GM12892 (cell line): Measurements from ENCODE around the gene ACTL7A.
"Not testable (repeated sequence)": the region's sequence is repeated elsewhere in the genome, so short reads cannot be mapped to it uniquely, and the experiment has no call there.

ENCODE experiments used
- DNase-seq: peaks from one replicate; pipeline ENCODE4 v3.0.0; 2011; ENCODE audit not compliant: insufficient read length
- FAIRE-seq: peaks from 2 replicates; lab custom pipeline; 2011; peaks lifted over from hg19 to GRCh38; lab: Jason Lieb, UNC
- POLR2A ChIP-seq: IDR thresholded peaks from 2 replicates; pipeline ENCODE4 v1.6.1; 2011; ENCODE audit warnings: low read depth, low read length, control low read depth
- POLR2AphosphoS5 ChIP-seq: IDR thresholded peaks from 2 replicates; pipeline ENCODE4 v1.6.1; 2011; ENCODE audit warnings: low read depth, low read length, control low read depth
- TAF1 ChIP-seq: IDR thresholded peaks from 2 replicates; pipeline ENCODE4 v1.6.1; 2011; ENCODE audit warnings: low read depth, mild to moderate bottlenecking, control low read depth, low read length, borderline replicate concordance

ACTL7A gene

DNA sequence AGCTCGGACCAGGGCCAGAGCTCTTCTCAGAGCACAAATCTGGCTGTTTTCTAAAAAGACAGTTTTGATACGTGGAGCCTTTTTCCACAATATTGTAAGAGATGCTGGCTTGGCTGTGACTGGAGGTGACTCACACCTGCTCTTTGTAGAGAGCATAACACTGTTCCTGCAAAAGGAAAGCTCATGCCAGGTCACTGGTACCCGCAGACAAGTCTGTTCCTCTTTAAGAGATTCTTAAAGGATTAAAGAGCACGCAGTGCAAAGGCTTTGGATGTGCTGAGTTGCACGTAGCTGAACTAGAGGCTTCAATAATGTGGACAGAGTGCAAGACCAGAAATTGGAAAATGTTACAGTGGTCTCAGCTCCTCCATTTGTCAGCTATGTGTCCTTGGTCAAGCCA lies 25.3 kb upstream of the ACTL7A start:
- FAIRE-seq (no peak), DNase-seq (no peak)
- TF ChIP-seq TAF1, result no peak
- no peak for TF ChIP-seq POLR2AphosphoS5
- TF ChIP-seq POLR2A, result no peak

DNA sequence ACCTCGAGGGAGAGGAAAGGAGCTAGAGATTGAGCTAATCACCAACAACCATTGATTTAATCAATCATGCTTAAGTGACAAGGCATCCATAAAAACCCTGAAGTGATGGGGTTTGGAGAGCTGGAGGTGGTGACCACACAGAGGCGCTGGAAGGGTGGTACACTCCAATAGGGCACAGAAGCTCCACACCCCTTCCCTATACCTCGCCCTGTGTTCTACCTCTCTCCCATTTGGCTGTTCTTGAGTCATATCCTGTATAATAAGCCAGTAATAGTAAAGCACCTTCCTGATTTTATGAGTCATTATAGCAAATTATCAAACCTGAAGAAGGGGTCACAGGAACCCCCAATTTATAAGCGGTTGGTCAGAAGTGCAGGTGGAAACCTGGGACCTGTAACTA lies 24.5 kb upstream of the ACTL7A start:
- no peak for FAIRE-seq
- TF ChIP-seq POLR2AphosphoS5, result no peak
- TF ChIP-seq POLR2A, result no peak
- no peak for TF ChIP-seq TAF1
- DNase-seq, result no peak

DNA sequence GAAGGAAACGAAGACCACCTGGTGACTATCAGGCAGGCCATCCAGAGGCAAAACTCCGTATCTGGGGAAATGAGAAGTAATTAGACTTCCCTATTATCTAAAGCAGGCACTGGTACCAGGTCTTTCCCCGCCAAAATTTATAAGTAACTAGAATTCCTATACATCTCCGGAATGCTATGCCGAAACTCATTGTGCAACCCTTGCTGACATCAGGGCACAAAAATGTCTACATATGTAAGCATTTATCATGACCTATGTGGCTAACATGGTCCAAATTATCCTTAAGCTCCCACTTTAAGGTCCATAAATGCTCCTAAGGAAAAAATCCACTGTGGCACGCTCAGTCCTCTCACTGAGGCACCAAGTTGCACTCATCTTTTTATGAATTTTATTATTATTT lies 24.0 kb upstream of the ACTL7A start:
- DNase-seq (no peak), FAIRE-seq (no peak)
- TF ChIP-seq TAF1 (no peak), POLR2A (no peak), POLR2AphosphoS5 (no peak)

DNA sequence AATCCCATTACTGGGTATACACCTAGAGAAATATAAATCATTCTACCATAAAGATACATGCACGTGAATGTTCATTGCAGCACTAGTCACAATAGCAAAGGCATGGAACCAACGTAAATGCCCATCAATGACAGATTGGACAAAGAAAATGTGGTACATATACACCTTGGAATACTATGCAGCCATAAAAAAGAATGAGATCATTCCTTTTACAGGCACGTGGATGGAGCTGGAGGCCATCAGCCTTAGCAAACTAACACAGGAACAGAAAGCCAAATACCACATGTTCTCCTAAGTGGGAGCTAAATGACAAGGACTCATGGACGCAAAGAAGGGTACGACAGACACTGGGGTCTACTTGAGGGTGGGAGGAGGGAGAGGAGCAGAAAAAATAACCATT lies 22.5 kb upstream of the ACTL7A start:
- not testable (repeated sequence) for FAIRE-seq

DNA sequence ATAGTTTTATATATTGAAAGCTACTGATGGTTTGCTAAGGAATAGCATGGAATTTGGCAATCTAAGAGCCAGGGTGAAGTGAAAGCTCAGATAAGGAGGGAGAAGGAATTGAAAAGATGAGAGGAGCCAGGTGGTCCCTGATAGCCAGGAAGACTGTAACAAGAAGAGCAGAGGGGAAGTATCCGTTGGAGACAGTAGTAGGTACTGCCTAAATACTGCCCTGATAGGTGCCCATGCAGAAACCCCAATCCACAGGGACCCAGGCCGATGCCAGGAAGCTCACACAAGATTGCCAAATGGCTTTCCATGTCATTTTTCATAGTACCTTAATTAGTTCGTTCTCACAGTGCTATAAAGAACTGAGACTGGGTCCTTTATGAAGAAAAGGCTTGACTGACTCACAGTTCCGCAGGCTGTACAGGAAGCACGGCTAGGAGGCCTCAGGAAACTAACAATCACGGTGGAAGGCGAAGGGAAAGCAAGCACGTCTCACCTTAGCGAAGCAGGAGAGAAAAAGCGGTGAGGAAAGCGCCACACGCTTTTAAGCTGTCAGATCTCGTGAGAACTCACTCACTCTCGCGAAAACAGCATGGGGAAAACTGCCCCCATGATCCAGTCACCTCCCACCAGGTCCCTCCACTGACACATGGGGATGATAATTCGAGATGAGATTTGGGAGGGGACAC lies 19.3 kb upstream of the ACTL7A start:
- no peak for DNase-seq
- FAIRE-seq, result no peak
- TF ChIP-seq POLR2AphosphoS5 (no peak), POLR2A (no peak), TAF1 (no peak)

More for the DNA sequence above, 22.5 kb upstream of the ACTL7A start:
- DNase-seq, result not testable (repeated sequence)

DNA sequence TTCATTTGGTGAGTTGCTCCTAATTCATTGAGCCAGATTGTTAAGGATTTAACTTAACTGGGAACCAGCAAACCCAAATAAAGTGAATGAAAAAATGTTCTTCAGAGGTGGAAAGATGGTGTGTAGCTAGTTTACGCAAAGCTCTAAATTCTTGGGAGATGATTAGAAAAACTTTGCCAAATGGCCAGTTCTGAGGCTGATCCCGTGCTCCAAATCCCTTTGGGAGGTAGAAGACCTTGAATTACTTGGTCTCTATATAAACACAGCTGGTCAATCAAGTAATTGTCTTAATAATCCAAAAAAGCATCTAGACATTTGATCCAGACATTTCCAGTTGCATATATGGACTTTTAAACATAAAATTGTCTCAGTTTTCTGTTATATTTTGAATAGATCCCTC lies 17.7 kb upstream of the ACTL7A start:
- TF ChIP-seq POLR2AphosphoS5 (no peak), TAF1 (no peak), POLR2A (no peak)
- DNase-seq (no peak), FAIRE-seq (no peak)

DNA sequence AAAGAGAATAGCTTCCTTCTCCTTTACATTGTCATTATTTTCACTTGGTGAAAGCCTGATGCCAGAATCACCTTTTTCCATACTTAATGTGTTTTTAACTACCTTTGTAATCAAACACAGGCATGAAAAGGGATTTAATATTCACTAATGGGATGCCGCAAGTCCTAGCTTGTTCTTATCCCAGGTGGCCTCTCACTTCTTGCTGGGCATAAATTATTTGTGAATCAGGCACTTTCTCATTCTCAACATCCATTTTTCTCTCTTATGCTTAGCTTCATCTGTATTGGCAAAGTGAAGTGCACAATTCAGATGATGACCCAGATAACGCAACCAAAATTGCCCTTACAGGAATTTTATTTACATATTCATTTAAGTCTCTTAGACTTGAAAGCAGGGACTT lies 17.2 kb upstream of the ACTL7A start:
- FAIRE-seq (no peak), DNase-seq (no peak)

DNA sequence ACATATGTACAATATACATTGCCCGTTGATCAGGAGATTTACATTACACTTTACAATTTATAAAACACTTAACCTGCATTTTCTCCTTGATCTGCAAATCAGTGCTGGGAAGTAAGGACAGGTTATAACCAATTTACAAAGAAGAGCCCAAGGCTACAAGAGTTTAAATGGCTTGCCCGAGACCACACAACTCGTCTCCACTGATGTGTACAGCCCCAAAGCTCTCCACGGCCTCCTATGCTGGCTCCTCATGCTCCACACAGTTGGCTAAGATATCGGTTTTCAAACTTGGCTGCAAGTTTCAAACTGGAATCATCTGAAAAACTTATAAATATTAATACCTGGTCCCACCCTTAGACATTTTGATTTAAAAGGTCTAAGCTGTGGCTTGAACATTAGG lies 16.6 kb upstream of the ACTL7A start:
- DNase-seq, result no peak
- FAIRE-seq, result no peak
- TF ChIP-seq POLR2AphosphoS5, result no peak
- TF ChIP-seq TAF1, result no peak
- no peak for TF ChIP-seq POLR2A

More for the DNA sequence above, 17.2 kb upstream of the ACTL7A start:
- TF ChIP-seq POLR2A (no peak), TAF1 (no peak), POLR2AphosphoS5 (no peak)

DNA sequence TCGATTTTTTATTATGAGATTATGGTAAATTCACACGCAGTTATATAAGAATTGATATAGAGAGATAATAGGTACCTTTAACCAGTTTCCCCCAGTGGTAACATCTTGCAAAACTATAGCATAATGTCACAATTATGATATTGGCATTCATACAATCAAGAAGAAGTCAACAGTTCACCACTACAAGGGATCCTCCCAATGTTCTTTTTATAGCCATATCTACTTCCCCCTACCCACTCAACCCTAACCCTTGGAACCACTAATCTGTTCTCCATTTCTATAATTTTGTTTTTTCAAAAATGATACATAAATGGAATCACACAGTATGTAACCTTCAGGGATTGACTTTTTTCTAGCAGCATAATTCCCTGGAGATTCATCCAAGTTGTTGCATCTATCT lies 16.1 kb upstream of the ACTL7A start:
- DNase-seq (no peak), FAIRE-seq (no peak)
- TF ChIP-seq POLR2AphosphoS5 (no peak), POLR2A (no peak), TAF1 (no peak)

DNA sequence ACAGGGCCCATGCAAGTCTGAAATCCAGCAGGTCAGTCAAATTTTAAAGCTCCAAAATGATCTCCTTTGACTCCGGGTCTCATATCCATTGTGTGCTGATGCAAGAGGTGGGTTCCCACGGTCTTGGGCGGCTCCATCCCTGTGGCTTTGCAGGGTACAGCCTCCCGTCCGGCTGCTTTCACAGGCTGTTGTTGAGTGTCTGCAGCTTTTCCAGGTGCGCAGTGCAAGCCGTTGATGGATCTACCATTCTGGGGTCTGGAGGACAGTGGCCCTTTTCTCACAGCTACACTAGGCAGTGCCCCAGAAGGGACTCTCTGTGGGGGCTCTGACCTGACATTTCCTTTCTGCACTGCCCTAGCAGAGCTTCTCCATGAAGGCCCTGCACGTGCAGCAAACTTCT lies 13.8 kb upstream of the ACTL7A start:
- not testable (repeated sequence) for DNase-seq, FAIRE-seq

DNA sequence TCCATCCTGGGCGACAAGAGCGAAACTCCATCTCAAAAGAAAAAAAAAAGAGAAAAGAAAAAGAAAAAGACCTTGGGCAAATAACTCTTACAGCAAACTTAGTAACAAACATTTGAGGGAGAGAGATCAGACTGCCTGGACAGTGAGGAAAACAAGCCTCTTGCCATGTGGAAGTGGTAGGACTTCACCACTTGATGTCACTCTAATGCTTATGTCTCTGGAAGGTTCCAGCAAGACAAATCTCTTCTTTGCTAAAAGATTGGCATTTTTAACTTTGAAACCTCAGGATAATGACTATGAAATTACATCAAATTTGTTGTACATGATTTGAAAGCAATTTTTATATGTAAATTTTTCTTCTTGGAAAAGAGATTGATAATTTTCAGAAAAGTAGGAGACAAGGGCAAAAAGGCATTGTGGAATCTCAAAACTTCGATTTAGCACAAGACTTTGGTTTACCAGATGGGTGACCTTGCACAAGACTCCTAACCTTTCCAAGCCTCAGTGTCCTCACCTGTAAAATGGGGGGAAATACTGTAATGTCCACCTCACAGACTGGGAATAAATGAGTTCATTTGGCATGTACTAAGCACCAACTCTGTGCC lies 11.7 kb upstream of the ACTL7A start:
- DNase-seq (no peak), FAIRE-seq (no peak)
- TF ChIP-seq TAF1, result no peak
- TF ChIP-seq POLR2A, result no peak
- TF ChIP-seq POLR2AphosphoS5, result no peak

DNA sequence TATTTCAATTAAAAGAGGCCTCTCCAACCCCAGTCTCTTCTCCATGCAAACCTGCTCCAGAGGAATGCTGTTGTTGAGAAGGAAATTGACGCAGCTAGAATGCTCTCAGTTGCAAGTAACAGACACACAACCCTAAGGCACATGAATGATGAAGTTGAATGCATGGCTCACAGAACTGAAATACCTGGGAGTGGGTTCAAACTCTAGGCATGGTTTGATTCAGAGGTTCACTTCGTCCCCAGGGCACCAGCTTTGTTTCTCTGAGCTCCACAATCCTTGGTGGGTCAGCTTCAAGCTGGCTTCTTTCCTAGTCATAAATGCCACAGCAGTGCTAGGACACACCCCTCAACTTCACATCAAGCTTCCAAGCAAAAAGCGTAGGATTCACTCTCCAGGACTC lies 10.9 kb upstream of the ACTL7A start:
- FAIRE-seq (no peak), DNase-seq (no peak)
- TF ChIP-seq TAF1 (no peak), POLR2AphosphoS5 (no peak), POLR2A (no peak)
